Glutamatergic neuron (in vitro differentiated cells): ENCODE data around the gene CCDC54. TPM values are rescaled to one million over a fixed set of nuclear protein-coding genes. Genes with fewer than 3 reads are reported as not detected.

ENCODE experiments used
- DNase-seq: peaks from one replicate; pipeline ENCODE4 v3.0.0; 2022
- H3K27ac Mint-ChIP-seq: one replicate; pipeline ENCODE4 v1.8.0; 2020; ENCODE audit warnings: mild to moderate bottlenecking, mixed read lengths, inconsistent platforms; ENCODE audit not compliant: unreplicated experiment
- H3K27me3 Mint-ChIP-seq: one replicate; pipeline ENCODE4 v1.8.0; 2020; ENCODE audit warnings: mild to moderate bottlenecking, moderate library complexity, mixed read lengths, inconsistent platforms; ENCODE audit not compliant: unreplicated experiment
- H3K36me3 Mint-ChIP-seq: one replicate; pipeline ENCODE4 v1.8.0; 2020; ENCODE audit warnings: mild to moderate bottlenecking, mixed read lengths, inconsistent platforms; ENCODE audit not compliant: unreplicated experiment
- H3K4me1 Mint-ChIP-seq: one replicate; pipeline ENCODE4 v1.8.0; 2020; ENCODE audit warnings: mild to moderate bottlenecking, low read depth, mixed read lengths, inconsistent platforms; ENCODE audit not compliant: unreplicated experiment
- H3K4me3 Mint-ChIP-seq: one replicate; pipeline ENCODE4 v1.8.0; 2020; ENCODE audit warnings: mild to moderate bottlenecking, mixed read lengths, inconsistent platforms; ENCODE audit not compliant: unreplicated experiment
- H3K9me3 Mint-ChIP-seq: one replicate; pipeline ENCODE4 v1.8.0; 2020; ENCODE audit warnings: mild to moderate bottlenecking, moderate library complexity, mixed read lengths, inconsistent platforms; ENCODE audit not compliant: unreplicated experiment
- total RNA-seq: library from RNA; stranded (reverse); fragmentation: NEBNext Ultra II Directional; extraction: Animal tissue kit (Norgen Biotek cat#: 25700); gene quantifications from one replicate; pipeline ENCODE4 v1.2.1, GENCODE V29; 2021; ENCODE audit not compliant: unreplicated experiment
- TF ChIP-seq, protein P1 (sequence below): fragments of 200-600 bp; sonication (generic); IDR thresholded peaks from one replicate; pipeline ENCODE4 v1.5.0; 2021; ENCODE audit not compliant: partially characterized antibody, unreplicated experiment

Gene CCDC54
- total RNA-seq, 1 donor from 2014 or later: not detected

DNA sequence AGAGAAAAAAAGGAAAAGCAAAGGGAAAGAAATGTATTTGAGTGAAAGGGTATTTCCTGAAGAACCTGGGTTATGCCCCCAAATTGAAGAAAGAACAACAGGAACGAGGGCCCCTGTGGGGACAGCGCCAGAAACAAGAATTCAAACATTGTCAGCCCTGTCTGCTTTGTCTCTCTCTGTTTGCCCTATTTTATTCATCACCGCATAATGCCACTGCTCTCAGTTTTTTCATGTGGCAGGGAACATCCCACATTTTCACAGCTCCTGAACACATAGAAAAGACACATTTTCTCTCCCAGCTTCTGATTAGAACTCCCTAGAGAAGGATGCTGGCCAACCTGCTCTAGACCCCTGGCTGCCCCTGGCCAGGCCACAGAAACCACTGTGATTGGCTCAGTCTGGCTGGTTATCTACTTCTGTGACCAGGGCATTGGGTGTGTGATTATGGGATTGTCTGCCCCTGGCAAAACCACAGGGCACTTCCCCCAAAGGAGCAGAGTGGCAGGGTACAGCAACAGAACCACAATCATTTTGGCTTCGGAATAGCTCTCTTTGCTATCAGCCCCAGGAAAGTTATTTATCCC, 31.3 kb upstream of the CCDC54 start:
- H3K27ac Mint-ChIP-seq: no peak overlapping the region
- TF ChIP-seq, protein P1, sequence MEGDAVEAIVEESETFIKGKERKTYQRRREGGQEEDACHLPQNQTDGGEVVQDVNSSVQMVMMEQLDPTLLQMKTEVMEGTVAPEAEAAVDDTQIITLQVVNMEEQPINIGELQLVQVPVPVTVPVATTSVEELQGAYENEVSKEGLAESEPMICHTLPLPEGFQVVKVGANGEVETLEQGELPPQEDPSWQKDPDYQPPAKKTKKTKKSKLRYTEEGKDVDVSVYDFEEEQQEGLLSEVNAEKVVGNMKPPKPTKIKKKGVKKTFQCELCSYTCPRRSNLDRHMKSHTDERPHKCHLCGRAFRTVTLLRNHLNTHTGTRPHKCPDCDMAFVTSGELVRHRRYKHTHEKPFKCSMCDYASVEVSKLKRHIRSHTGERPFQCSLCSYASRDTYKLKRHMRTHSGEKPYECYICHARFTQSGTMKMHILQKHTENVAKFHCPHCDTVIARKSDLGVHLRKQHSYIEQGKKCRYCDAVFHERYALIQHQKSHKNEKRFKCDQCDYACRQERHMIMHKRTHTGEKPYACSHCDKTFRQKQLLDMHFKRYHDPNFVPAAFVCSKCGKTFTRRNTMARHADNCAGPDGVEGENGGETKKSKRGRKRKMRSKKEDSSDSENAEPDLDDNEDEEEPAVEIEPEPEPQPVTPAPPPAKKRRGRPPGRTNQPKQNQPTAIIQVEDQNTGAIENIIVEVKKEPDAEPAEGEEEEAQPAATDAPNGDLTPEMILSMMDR: no peak
- H3K4me1 Mint-ChIP-seq: no peaks in the 10 kb centered on the region
- no peaks in the 10 kb centered on the region for H3K9me3 Mint-ChIP-seq
- DNase-seq: no peak
- no peak overlapping the region for H3K4me3 Mint-ChIP-seq
- no peaks in the 10 kb centered on the region for H3K27me3 Mint-ChIP-seq
- H3K36me3 Mint-ChIP-seq: no peaks in the 10 kb centered on the region

DNA sequence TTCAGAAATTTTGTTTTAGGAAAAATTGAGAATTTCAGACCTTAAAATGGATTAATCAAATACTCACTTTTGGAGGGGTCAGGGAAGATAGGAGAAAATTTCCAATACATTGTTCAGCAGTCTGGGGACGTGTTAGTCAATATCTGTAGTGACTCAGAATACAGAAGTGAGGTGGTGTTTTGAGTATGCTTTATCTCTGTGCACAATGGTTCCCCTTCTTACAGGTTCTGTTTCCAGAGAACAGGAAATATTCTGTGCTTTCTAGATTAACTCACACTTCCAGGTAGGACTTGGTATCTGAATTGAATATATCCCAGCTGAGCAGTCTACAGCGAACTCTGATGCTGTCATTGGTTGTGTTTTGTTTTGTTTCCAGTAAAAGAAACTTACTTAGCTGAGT, 30.7 kb upstream of the CCDC54 start:
- H3K9me3 Mint-ChIP-seq: no peaks in the 10 kb centered on the region
- H3K4me1 Mint-ChIP-seq: no peaks in the 10 kb centered on the region
- TF ChIP-seq, protein P1: no peak
- no peak overlapping the region for H3K4me3 Mint-ChIP-seq
- DNase-seq: no peak
- no peaks in the 10 kb centered on the region for H3K27me3 Mint-ChIP-seq
- no peak overlapping the region for H3K27ac Mint-ChIP-seq
- no peaks in the 10 kb centered on the region for H3K36me3 Mint-ChIP-seq

DNA sequence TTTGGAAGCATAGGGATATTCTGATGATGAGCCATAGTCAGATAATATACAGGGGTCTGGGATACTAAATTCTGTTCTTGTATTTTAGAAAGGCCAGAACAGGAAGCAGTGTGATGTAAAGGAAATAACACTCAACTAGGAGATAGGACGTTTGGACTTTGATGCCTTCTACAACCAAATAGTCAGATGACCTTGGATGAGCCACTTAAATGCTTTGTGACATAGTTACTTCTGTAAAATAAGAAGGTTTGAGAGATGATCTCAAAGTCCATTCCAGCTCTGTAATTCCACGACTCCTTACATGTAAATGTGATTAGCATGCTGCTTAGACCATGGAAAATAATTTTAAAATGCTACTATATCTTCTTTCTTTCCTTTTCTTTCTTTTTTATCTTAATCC, 29.5 kb upstream of the CCDC54 start:
- Mint-ChIP-seq H3K4me3 (no peak overlapping the region), H3K9me3 (no peaks in the 10 kb centered on the region), H3K4me1 (no peaks in the 10 kb centered on the region), H3K36me3 (no peaks in the 10 kb centered on the region), H3K27me3 (no peaks in the 10 kb centered on the region), H3K27ac (no peak overlapping the region)
- no peak for DNase-seq
- TF ChIP-seq, protein P1: no peak

DNA sequence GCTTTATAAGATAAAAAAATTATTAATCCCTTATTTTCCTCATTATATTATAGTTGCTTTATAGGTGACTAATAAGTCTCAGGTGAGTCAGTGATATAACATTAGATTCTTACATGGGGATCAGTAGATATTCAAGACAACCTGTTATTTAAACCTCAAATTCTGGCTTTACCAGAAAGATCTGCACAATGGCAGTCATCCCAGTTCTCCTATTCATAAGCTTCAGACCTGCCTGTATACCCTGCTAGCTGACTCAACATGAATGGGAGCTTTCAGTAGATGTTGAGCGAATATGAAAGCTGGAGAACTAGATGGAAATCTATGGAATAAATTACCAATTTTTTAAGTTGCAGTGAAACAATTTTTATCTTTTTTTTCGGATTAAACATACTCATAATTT, 20.5 kb upstream of the CCDC54 start:
- Mint-ChIP-seq H3K4me1 (no peaks in the 10 kb centered on the region), H3K9me3 (no peaks in the 10 kb centered on the region), H3K27ac (no peak overlapping the region), H3K36me3 (no peaks in the 10 kb centered on the region), H3K4me3 (no peak overlapping the region), H3K27me3 (no peaks in the 10 kb centered on the region)
- no peak for DNase-seq
- TF ChIP-seq, protein P1: no peak

DNA sequence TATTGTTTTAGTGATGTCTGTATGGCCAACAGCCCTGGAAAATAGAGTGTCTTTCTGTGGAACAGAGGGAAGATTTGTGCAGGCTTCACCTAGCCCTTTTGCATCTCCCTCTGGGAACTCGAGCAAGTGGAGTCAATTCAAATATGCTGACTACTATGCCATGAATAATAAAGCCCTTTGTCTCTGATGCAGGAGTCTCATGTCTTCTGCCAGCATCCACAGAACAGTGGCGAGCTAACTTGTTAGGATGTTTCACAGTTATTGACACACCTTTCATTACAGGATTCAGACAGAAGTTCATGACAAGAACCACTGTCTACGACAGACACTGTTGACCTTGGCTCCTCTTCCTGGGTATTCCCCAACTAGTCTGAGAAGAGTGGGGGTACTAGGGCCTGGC, 15.6 kb upstream of the CCDC54 start:
- Mint-ChIP-seq H3K4me3 (no peak overlapping the region), H3K27ac (no peak overlapping the region), H3K27me3 (no peaks in the 10 kb centered on the region), H3K4me1 (no peaks in the 10 kb centered on the region), H3K9me3 (no peaks in the 10 kb centered on the region), H3K36me3 (no peaks in the 10 kb centered on the region)
- no peak for DNase-seq
- TF ChIP-seq, protein P1: no peak
